ENCODE results near the gene CDK4. TPM values are rescaled to one million over a fixed set of nuclear protein-coding genes. Genes with fewer than 3 reads are reported as not detected.

The CDK4 gene
- total and polyA plus RNA-seq, 2 of the 13 experiments (the other 11 are each of a cell fraction or from before 2014, with no cell fraction given), result 191 to 209 TPM

DNA sequence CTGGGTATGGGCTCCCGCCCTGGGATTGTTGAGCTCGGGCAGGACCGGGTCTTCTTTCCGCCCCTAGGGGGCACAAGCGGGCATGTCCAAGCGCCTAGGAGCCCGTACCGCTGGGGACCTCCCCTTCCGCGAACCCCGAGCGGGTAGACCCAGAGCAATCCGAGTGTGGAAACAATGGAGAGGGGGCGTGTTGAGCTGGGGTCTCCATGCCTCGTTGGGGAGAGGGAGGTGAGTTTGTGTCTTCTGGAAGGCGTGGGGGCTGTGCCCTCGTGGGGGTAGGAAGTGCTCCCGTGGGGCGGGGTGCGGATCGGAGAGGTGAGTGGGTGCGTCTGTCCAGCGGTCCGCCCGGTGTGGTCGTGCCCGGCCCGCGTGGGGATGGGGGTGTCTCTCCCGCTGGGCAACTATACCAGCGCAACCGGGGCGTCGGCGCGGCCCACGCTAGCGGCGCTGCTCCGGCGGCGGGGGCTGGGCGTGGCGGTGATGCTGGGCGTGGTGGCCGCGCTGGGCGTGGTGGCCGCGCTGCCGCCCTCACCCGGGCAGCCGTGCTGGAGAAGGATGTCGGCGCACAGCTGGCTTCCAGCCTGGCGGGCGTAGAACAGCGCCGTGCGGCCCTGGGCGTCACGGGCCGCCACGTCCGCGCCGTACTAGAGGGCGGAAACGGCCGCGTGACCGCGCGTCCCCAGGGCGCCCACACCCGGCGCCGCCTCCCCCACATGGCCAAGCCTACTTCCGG is 25.8 kb downstream of the CDK4 start (continued):
- TF ChIP-seq, protein P1, sequence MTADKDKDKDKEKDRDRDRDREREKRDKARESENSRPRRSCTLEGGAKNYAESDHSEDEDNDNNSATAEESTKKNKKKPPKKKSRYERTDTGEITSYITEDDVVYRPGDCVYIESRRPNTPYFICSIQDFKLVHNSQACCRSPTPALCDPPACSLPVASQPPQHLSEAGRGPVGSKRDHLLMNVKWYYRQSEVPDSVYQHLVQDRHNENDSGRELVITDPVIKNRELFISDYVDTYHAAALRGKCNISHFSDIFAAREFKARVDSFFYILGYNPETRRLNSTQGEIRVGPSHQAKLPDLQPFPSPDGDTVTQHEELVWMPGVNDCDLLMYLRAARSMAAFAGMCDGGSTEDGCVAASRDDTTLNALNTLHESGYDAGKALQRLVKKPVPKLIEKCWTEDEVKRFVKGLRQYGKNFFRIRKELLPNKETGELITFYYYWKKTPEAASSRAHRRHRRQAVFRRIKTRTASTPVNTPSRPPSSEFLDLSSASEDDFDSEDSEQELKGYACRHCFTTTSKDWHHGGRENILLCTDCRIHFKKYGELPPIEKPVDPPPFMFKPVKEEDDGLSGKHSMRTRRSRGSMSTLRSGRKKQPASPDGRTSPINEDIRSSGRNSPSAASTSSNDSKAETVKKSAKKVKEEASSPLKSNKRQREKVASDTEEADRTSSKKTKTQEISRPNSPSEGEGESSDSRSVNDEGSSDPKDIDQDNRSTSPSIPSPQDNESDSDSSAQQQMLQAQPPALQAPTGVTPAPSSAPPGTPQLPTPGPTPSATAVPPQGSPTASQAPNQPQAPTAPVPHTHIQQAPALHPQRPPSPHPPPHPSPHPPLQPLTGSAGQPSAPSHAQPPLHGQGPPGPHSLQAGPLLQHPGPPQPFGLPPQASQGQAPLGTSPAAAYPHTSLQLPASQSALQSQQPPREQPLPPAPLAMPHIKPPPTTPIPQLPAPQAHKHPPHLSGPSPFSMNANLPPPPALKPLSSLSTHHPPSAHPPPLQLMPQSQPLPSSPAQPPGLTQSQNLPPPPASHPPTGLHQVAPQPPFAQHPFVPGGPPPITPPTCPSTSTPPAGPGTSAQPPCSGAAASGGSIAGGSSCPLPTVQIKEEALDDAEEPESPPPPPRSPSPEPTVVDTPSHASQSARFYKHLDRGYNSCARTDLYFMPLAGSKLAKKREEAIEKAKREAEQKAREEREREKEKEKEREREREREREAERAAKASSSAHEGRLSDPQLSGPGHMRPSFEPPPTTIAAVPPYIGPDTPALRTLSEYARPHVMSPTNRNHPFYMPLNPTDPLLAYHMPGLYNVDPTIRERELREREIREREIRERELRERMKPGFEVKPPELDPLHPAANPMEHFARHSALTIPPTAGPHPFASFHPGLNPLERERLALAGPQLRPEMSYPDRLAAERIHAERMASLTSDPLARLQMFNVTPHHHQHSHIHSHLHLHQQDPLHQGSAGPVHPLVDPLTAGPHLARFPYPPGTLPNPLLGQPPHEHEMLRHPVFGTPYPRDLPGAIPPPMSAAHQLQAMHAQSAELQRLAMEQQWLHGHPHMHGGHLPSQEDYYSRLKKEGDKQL (CRISPR knock-in tag; IDR thresholded peaks at IDR 0.05; ENCODE audit: low read depth), result no peak
- TF ChIP-seq ZNF563 (CRISPR knock-in tag; IDR thresholded peaks at IDR 0.05), result no peak
- TF ChIP-seq, protein P2, sequence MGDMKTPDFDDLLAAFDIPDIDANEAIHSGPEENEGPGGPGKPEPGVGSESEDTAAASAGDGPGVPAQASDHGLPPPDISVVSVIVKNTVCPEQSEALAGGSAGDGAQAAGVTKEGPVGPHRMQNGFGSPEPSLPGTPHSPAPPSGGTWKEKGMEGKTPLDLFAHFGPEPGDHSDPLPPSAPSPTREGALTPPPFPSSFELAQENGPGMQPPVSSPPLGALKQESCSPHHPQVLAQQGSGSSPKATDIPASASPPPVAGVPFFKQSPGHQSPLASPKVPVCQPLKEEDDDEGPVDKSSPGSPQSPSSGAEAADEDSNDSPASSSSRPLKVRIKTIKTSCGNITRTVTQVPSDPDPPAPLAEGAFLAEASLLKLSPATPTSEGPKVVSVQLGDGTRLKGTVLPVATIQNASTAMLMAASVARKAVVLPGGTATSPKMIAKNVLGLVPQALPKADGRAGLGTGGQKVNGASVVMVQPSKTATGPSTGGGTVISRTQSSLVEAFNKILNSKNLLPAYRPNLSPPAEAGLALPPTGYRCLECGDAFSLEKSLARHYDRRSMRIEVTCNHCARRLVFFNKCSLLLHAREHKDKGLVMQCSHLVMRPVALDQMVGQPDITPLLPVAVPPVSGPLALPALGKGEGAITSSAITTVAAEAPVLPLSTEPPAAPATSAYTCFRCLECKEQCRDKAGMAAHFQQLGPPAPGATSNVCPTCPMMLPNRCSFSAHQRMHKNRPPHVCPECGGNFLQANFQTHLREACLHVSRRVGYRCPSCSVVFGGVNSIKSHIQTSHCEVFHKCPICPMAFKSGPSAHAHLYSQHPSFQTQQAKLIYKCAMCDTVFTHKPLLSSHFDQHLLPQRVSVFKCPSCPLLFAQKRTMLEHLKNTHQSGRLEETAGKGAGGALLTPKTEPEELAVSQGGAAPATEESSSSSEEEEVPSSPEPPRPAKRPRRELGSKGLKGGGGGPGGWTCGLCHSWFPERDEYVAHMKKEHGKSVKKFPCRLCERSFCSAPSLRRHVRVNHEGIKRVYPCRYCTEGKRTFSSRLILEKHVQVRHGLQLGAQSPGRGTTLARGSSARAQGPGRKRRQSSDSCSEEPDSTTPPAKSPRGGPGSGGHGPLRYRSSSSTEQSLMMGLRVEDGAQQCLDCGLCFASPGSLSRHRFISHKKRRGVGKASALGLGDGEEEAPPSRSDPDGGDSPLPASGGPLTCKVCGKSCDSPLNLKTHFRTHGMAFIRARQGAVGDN (CRISPR knock-in tag; IDR thresholded peaks at IDR 0.05), result peak; percentile 68
- no peak for TF ChIP-seq MTA3 (CRISPR knock-in tag; IDR thresholded peaks at IDR 0.05)
- TF ChIP-seq, protein P3, sequence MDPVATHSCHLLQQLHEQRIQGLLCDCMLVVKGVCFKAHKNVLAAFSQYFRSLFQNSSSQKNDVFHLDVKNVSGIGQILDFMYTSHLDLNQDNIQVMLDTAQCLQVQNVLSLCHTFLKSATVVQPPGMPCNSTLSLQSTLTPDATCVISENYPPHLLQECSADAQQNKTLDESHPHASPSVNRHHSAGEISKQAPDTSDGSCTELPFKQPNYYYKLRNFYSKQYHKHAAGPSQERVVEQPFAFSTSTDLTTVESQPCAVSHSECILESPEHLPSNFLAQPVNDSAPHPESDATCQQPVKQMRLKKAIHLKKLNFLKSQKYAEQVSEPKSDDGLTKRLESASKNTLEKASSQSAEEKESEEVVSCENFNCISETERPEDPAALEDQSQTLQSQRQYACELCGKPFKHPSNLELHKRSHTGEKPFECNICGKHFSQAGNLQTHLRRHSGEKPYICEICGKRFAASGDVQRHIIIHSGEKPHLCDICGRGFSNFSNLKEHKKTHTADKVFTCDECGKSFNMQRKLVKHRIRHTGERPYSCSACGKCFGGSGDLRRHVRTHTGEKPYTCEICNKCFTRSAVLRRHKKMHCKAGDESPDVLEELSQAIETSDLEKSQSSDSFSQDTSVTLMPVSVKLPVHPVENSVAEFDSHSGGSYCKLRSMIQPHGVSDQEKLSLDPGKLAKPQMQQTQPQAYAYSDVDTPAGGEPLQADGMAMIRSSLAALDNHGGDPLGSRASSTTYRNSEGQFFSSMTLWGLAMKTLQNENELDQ (CRISPR knock-in tag; IDR thresholded peaks at IDR 0.05; ENCODE audit: borderline replicate concordance), result no peak
- TF ChIP-seq, protein P4, sequence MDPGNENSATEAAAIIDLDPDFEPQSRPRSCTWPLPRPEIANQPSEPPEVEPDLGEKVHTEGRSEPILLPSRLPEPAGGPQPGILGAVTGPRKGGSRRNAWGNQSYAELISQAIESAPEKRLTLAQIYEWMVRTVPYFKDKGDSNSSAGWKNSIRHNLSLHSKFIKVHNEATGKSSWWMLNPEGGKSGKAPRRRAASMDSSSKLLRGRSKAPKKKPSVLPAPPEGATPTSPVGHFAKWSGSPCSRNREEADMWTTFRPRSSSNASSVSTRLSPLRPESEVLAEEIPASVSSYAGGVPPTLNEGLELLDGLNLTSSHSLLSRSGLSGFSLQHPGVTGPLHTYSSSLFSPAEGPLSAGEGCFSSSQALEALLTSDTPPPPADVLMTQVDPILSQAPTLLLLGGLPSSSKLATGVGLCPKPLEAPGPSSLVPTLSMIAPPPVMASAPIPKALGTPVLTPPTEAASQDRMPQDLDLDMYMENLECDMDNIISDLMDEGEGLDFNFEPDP (CRISPR knock-in tag; conservative IDR thresholded peaks at IDR 0.05), result no peak
- 0 out of 2 replicates have a peak, but pooled peaks have one; percentile 23 for TF ChIP-seq ZNF709 (CRISPR knock-in tag; IDR thresholded peaks at IDR 0.05)
- TF ChIP-seq, protein P5, sequence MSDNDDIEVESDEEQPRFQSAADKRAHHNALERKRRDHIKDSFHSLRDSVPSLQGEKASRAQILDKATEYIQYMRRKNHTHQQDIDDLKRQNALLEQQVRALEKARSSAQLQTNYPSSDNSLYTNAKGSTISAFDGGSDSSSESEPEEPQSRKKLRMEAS (IDR thresholded peaks at IDR 0.05), result peak; percentile 68
- no peak for TF ChIP-seq SETDB1 (CRISPR knock-in tag; IDR thresholded peaks at IDR 0.05; ENCODE audit: borderline replicate concordance)
- peak; percentile 46; the same call in 1 of the 2 replicates for TF ChIP-seq SRY (CRISPR knock-in tag; IDR thresholded peaks at IDR 0.05)
- TF ChIP-seq RBFOX2 (IDR thresholded peaks at IDR 0.05; ENCODE audit: low read depth, low read length), result peak; percentile 40; the same call in 1 of the 2 replicates
- TF ChIP-seq, protein P6, sequence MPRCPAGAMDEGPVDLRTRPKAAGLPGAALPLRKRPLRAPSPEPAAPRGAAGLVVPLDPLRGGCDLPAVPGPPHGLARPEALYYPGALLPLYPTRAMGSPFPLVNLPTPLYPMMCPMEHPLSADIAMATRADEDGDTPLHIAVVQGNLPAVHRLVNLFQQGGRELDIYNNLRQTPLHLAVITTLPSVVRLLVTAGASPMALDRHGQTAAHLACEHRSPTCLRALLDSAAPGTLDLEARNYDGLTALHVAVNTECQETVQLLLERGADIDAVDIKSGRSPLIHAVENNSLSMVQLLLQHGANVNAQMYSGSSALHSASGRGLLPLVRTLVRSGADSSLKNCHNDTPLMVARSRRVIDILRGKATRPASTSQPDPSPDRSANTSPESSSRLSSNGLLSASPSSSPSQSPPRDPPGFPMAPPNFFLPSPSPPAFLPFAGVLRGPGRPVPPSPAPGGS (CRISPR knock-in tag; IDR thresholded peaks at IDR 0.05), result 0 out of 2 replicates have a peak, but pooled peaks have one; percentile 18
- no peak for TF ChIP-seq NFYB (CRISPR knock-in tag; IDR thresholded peaks at IDR 0.05)
